HuH-7.5 (cell line): ENCODE measurements around the gene HCFC1.

ENCODE experiments used
- DNase-seq: peaks from one replicate; pipeline ENCODE4 v3.0.0; 2011; ENCODE audit warnings: low spot score

HCFC1 gene

GRCh38 chrX:153971450-153972367 is at the start of gene HCFC1:
HCFC1 (minus strand) TSS chrX:153971818; CDS start chrX:153970840, 978 bp downstream.
- DNase-seq = peak; percentile 68

GRCh38 chrX:154021131-154021611 is 49.6 kb upstream of the HCFC1 start:
- no peak for DNase-seq

- DNase-seq = no peak
Observed at GRCh38 chrX:154020536-154021115, 49.0 kb upstream of the HCFC1 start.

GRCh38 chrX:154019633-154020528 is 48.3 kb upstream of the HCFC1 start, which contains the start of gene IRAK1:
IRAK1 (minus strand) TSS chrX:154019902; CDS start chrX:154019812, 90 bp downstream.
- peak; percentile 50 for DNase-seq

GRCh38 chrX:154019061-154019621 is 47.5 kb upstream of the HCFC1 start:
- no peak for DNase-seq

- no peak for DNase-seq
Observed at GRCh38 chrX:154018518-154019060, 47.0 kb upstream of the HCFC1 start.

GRCh38 chrX:154017766-154018517 is 46.3 kb upstream of the HCFC1 start:
- DNase-seq = no peak

- no peak for DNase-seq
Observed at GRCh38 chrX:154016366-154017076, 44.9 kb upstream of the HCFC1 start.

GRCh38 chrX:154015581-154016264 is 44.1 kb upstream of the HCFC1 start:
- no peak for DNase-seq

- no peak for DNase-seq
Observed at GRCh38 chrX:154014429-154015380, 43.1 kb upstream of the HCFC1 start.

GRCh38 chrX:154013614-154014360 is 42.2 kb upstream of the HCFC1 start:
- DNase-seq = peak; percentile 58

GRCh38 chrX:154013001-154013421 is 41.4 kb upstream of the HCFC1 start:
- DNase-seq = no peak

GRCh38 chrX:154012336-154012991 is 40.8 kb upstream of the HCFC1 start:
- DNase-seq = no peak

GRCh38 chrX:154011376-154012335 is 40.0 kb upstream of the HCFC1 start:
- DNase-seq = no peak

- DNase-seq = no peak
Observed at GRCh38 chrX:154010330-154011087, 38.9 kb upstream of the HCFC1 start.
